GM18526 (cell line): ENCODE measurements around the gene REPS2.

Source experiments
- POLR2A ChIP-seq: IDR thresholded peaks from 3 replicates; pipeline ENCODE4 v1.6.1; 2011; ENCODE audit not compliant: insufficient read length; ENCODE audit errors: extremely low read depth

REPS2 gene

GRCh38 chrX:16946971-16947562 lies 609 bp downstream of the REPS2 start:
- no peak for TF ChIP-seq POLR2A

- no peak for TF ChIP-seq POLR2A
Observed at GRCh38 chrX:16950423-16950822, 4.0 kb downstream of the REPS2 start.

DNA sequence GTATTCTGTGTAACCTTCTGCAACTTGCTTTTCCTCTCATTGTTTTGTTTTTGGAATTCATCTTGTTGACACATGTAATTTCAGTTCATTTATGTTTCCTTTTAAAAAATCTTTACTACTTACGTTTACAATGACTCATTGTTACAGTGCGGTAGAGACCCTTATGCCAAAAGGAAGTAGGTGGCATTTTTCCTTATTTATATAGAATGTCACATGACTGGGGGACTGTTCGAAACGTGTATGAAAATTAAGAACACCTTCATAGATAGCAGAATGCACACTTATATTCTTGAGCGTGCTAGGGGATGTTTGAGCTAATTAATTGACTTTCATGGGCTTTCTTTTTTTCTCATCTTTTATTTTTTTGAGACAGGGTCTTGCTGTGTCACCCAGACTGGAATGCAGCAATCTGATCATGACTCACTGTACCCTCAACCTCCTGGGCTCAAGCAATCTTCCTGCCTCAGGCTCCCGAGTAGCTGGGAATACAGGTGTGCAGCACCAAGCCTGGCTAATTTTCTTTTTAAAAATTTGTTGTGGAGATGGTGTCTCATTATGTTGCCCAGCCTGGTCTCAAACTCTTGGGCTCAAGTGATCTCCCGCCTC lies 7.3 kb downstream of the REPS2 start:
- no peak for TF ChIP-seq POLR2A

- no peak for TF ChIP-seq POLR2A
Observed at GRCh38 chrX:16957751-16958150, 11.3 kb downstream of the REPS2 start.

- no peak for TF ChIP-seq POLR2A
Observed at GRCh38 chrX:16958356-16958755, 11.9 kb downstream of the REPS2 start.

DNA sequence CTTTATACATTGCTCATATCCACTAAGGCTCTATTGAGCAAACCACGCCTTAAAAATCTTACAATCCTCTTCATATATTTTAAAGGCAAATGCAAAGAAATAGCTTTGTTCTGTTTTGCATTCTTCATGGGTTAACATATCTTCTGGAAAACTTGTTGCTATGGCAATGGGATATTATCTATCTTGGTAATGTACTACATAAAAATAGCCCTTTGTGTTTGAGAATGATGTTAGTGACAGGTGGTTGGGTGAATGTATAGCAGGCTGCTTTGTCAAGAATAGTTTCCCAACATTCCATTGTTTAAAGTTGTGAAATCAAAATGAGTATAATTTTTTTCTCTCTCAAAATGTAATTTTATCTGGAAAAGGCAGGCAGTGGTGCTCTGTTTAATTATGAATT lies 16.8 kb downstream of the REPS2 start:
- TF ChIP-seq POLR2A = no peak

- no peak for TF ChIP-seq POLR2A
Observed at GRCh38 chrX:16966752-16967448, 20.4 kb downstream of the REPS2 start.

DNA sequence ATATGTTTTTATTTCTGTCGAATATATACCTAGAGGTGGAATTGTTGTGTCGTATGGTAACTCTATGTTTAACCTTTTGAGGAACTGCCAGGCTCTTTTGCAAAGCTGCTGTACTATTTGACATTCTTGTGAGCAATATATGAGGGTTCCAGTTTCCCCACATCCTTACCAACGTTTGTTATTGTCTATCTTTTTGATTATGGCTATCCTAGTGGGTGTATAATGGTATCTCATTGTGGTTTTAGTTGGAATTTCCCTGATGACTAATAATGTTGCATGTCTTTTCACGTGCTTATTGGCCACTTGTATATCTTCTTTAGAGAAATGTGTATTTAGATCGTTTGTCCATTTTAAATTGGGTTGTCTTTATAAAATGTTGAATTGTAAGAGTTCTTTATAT lies 24.5 kb downstream of the REPS2 start:
- TF ChIP-seq POLR2A = no peak

GRCh38 chrX:16971694-16972093 lies 25.2 kb downstream of the REPS2 start:
- TF ChIP-seq POLR2A = no peak

GRCh38 chrX:16975233-16975632 lies 28.8 kb downstream of the REPS2 start:
- TF ChIP-seq POLR2A = no peak

DNA sequence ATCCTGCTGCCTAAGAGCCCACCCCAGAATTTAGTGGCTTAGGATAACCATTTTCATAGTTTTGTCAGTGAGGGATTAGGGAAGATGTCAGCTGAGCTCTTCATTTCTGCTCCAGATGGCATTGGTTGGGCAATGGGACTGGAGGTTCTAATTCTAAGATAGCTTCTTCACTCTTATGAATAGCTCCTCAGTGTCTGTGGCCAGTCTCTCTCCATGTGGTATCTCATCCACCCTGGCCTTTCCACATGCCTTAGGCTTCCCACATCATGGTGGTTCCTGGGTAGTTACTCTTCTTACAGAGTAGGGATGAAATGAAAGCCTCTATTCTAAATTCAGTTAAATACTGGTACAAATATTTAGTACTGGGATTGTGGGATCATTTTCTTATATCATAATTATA lies 31.3 kb downstream of the REPS2 start:
- no peak for TF ChIP-seq POLR2A

DNA sequence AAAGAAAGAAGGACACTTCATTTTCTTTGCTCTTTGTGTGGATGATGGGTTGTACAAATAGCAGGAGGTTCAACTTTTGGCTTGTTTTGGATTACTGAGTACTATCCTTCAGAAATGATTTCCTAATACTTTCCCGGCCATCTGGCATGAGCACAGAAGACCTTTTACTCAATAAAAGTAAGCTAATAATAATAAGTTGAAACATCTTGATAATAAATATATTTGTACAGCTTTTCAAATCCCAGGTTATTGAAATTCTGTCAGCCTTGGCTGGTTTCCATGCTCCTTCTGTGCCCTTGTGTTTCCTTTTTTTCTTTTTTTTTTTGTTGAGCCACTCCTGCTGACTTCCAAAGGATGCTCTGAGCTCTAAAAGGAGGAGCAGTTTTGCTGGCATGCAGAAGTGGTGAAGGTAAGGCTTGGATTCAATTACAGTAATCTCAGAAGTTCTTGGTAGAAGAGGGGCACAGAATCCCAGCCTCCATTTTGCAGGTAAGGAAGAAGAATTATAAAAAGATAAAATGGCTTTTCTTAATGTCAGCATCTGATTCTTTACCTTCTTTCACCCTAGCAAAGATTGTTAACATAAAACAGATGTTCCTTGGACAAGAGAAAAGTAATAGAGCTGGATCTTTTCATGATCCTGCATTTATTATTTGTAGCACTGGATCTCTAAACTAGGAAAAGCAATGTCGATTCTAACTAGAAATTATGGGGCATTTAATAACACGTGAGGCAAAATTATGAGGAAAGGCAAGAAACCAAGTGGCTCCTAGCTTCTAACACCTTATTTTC lies 31.9 kb downstream of the REPS2 start:
- TF ChIP-seq POLR2A = no peak

DNA sequence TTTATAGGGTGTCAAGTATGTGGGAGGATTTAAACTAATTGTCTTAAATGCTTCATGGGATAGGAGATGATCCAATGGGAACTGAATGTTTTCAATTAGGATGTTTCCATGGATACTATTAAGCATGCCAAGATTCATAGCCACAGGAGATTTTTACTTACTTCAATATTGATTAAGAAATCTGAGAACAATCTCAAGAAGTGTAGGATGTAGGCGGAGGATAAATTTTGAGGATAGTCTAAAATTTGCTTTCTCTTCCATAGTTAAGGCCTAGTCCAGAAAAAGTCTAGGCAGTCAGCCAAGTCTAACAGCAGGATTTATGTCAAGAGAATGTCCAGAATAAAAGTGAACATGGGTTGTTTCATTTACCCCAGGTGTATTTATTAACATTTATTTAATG lies 32.8 kb downstream of the REPS2 start:
- TF ChIP-seq POLR2A = no peak

GRCh38 chrX:16981209-16981608 lies 34.8 kb downstream of the REPS2 start:
- no peak for TF ChIP-seq POLR2A

DNA sequence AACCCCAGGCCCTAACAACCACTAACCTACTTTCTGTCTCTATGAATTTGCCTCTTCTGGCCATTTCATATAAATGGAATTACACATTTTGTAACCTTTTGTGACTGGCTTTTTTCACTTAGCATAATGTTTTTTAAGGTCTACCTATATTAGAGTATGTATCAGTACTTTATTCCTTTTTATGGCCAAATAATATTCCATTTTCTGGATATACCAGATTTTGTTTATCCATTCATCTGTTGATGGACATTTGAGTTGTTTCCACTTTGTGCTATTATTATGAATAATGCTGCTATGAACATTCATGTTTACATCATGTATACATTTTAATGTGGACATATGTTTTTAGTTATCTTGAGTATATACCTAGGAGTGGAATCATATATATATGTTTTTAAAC lies 35.5 kb downstream of the REPS2 start:
- no peak for TF ChIP-seq POLR2A

DNA sequence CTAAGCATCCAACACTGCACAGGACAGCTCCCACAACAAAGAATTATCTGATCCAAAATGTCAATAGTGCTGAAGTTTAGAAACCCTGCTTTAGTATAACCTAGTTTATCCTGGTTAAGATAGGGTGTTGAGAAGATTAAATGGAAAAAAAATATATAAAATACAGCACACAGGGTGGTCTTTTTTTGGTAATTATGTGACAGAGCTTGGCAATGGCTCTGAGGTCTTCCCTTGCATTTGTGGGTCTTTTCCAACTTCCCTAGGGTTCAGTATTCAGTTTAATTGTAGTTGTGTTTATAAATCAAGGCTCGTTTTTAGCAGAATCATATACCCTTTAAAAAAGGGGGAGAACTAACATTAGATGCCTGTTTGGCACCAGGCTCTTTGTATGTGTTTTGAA lies 36.6 kb downstream of the REPS2 start:
- no peak for TF ChIP-seq POLR2A
